Activated gamma-delta T cell (primary cell): Measurements from ENCODE around the gene DEGS1.

Experiments used
- DNase-seq: peaks from one replicate; lab custom pipeline; 2025; lab: John Stamatoyannopoulos, UW
- total RNA-seq, 2 donors: gene quantifications; one replicate each; lab custom pipeline; 2026; lab: John Stamatoyannopoulos, UW

The DEGS1 gene
- 92.7 to 96.2 reads per million in 2 donors for total RNA-seq

- DNase-seq, result peak; percentile 89
Measured at GRCh38 chr1:224182866-224183590, at the start of gene DEGS1. DEGS1 (plus strand) TSS chr1:224183240; CDS start chr1:224183337, 97 bp downstream.

DNA sequence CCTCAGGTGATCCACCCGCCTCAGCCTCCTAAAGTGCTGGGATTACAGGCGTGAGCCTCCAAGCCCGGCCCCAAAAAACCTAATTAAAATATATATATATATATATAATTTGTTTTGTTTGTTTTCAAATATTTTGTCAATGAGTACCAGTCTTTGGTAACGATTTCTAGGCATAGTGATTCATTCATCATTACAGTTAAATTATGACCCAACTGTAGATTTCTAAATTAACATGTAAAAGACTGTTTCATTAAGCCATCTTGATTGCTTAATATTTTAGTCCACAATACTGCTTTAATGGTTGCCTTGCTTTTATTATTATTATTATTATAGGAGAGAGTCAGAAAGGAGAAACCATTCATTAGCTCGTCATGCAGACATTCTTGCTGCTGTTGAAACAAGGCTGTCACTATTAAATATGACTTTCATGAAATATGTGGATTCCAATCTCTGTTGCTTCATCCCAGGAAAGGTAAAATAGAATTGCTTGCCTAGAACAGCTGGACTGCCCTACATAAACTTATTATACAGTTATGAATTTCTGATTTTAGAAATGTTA lies 49.2 kb upstream of the DEGS1 start:
- DNase-seq, result no peak

DNA sequence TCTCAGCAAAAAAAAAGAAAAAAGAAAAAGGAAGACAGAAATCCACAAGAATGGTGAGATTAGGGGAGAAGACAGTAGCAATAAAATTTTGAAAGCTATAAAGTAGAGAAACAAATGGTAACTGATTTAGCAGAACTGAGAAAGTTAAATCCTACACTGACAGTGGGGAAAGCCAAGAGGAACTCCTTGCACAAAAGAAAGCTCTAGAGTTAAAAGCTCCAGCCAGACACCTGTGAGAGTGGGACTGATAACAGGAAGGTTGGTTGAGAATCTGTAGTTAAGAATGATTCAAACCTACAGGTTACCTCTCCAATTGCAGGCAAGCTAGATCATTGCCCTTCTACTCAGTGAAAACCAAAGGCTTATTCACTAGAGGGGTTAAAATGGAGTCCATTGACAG lies 45.5 kb upstream of the DEGS1 start:
- no peak for DNase-seq

DNA sequence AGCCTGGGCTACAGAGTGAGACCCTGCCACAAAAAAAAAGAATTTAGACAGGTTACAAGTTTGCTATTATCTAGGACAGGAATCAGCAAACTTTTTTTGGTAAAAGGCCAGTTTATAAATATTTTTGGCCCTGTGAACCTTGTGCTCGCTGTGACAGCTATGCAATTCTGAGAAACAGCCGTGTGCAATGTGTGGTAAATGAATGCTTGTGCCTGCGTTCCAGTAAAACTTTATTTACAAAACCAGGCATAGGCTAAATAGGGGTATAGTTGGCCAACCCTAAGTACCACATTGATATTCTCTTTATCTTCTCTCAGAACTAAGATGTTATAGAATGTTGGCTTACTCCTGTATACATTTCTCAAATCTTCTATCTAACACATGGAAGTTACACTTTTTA lies 44.8 kb upstream of the DEGS1 start:
- DNase-seq, result no peak

DNA sequence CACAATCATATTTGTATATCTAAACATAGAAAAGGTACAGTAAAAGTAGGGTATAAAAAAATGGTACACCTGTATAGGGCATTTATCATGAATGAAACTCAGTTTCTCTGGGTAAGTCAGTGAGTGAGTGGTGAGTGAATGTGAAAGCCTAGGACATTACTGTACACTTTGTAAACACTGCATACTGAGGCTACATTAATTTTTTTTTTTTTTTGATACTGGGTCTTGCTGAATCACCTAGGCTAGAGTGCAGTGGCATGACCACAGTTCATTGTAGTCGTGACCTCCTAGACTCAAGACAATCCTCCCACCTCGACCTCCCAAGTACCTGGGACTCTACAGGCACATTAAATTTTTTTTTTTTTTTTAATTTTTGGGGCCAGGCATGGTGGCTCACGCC lies 41.3 kb upstream of the DEGS1 start:
- DNase-seq, result no peak

GRCh38 chr1:224149709-224150108 lies 33.3 kb upstream of the DEGS1 start:
- DNase-seq, result no peak

DNA sequence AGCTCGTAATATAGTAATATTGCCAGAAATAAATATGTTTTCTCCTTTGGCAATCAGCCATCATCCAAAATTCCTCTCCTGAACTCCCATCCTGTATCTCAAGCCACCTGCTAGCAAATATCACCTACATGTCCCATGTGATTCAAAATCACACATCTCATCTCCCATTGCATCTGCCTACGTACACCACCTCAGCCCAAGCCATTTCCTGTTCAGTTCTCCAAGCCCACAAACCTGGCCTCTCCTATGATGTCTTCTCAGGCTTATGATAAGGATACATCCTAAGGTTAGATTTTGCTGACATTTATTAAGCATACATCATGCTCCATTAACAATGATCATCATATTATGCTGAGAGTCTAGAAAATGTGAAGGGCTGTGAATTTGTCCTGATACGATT lies 31.9 kb upstream of the DEGS1 start:
- no peak for DNase-seq

GRCh38 chr1:224157316-224157715 lies 25.7 kb upstream of the DEGS1 start:
- DNase-seq, result no peak

DNA sequence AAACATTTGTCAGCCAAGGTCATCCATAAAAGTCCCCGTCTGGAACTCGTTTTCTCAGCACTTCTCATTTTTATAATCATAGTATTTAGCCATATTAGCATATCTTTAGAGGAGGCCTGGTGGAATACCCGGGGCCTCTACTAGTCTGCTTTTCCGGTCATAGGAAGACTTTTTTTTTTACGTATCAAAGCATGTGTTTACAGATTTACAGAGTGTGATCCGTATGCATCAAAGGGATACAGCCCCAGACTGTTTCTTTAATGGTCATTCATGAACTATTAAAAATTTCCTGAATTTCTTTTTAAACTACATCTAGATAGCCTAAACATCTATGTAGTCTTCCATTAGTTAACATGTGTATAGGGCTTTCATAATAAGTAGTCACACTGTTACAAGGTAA lies 23.5 kb upstream of the DEGS1 start:
- DNase-seq, result no peak

GRCh38 chr1:224160171-224160682 lies 22.8 kb upstream of the DEGS1 start:
- no peak for DNase-seq

DNA sequence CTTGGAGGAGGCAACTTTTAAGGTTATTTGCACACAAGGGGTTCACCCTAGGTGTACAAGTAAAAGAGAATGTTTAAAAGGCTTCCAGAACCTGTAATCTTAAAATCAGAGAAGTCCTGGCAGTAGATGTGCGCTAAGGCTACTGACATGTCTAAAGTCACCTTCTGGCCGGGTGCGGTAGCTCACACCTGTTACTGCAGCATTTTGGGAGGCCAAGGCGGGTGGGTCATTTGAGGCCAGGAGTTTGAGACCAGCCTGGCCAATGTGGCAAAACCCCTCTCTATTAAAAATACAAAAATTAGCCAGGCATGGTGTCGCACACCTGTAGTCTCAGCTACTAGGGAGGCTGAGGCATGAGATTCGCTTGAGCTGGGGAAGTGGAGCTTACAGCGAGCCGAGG lies 20.3 kb upstream of the DEGS1 start:
- no peak for DNase-seq

- DNase-seq, result no peak
Measured at GRCh38 chr1:224163311-224163710, 19.7 kb upstream of the DEGS1 start.

DNA sequence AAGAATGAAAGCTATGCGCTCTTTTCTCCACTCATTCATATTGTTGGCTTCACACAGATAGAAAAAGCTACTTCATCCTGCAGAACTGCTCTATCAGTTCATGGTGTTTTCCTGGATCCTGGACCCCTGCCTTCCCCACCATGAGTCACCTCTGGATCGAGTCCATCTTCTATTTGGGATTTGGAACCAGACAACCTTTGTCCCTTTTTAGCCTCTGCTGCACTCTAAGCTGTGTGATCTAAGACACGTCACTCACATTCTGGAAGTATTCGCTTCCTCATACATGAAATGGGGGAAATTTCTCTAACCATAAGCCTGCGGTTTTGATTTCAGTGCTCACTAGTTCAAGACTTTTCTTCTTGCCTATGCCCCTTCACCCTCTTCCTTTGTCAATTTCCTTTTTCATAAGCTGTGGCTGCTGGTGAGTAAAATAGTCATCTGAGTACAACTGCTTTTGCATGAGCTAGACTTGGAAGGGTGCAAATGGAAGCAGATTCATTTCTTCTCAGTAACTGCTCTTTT lies 14.1 kb upstream of the DEGS1 start:
- no peak for DNase-seq

GRCh38 chr1:224169718-224170270 lies 13.2 kb upstream of the DEGS1 start:
- no peak for DNase-seq

- no peak for DNase-seq
Measured at GRCh38 chr1:224170343-224170742, 12.7 kb upstream of the DEGS1 start.

DNA sequence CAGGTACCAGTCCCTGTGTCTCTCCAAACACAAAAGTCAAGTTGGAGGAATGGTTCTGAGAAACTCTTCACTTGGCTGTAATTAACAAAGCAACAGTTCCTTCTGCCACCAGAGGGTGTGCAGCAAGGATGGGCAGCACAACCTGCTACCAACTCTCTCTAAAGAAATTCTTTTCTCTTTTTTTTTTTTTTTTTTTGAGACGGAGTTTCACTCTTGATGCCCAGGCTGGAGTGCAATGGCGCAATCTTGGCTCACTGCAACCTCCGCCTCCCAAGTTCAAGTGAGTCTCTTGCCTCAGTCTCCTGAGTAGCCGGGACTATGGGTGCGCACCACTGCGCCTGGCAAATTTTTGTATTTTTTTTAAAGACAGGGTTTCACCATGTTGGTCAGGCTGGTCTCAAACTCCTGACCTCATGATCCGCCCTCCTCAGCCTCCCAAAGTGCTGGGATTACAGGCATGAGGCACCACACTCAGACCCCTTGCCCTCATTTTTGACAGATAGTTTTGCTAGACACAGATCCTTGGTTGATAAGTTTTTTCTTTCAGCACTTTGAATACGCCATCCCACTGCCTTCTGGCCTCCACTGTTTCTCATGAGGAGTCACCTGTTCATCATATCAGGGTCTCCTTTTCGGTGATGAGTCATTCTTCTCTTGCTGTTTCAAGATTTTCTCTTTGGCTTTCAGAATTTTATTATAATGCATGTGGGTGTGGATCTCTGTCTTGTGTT lies 12.1 kb upstream of the DEGS1 start:
- no peak for DNase-seq

- DNase-seq, result no peak
Measured at GRCh38 chr1:224172229-224172628, 10.8 kb upstream of the DEGS1 start.

- DNase-seq, result no peak
Measured at GRCh38 chr1:224173523-224173922, 9.5 kb upstream of the DEGS1 start.

GRCh38 chr1:224175617-224176016 lies 7.4 kb upstream of the DEGS1 start:
- DNase-seq, result no peak

GRCh38 chr1:224177356-224177999 lies 5.6 kb upstream of the DEGS1 start:
- no peak for DNase-seq

DNA sequence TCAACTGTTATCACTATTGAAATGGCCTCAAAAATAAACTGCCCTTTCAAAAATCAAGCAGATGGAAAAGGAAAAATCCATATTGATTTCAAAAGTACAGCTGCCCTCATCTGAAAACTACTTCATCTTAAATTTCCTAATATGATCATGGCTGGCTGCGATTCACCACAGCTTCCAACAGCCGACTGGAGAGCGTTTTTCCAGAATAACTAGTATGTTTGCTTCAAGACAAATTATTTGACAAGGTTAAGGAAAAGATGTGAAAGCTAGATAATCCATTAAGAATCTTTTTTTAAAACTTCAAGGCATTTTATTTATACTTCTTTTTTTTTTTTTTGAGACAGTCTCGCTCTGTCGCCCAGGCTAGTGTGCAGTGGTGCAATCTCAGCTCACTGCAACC lies 4.1 kb upstream of the DEGS1 start:
- no peak for DNase-seq
